Nephron progenitor cell (in vitro differentiated cells): ENCODE results near the gene ADAM12.

Source experiments
- DNase-seq: peaks from one replicate; pipeline ENCODE4 v3.0.0; 2021
- H3K27ac Mint-ChIP-seq: 2 replicates; pipeline ENCODE4 v1.8.0; 2021; ENCODE audit warnings: mild to moderate bottlenecking, moderate library complexity, mixed read lengths
- H3K27me3 Mint-ChIP-seq: 2 replicates; pipeline ENCODE4 v1.8.0; 2021; ENCODE audit warnings: mild to moderate bottlenecking, low read depth, mixed read lengths; ENCODE audit not compliant: poor library complexity
- H3K36me3 Mint-ChIP-seq: 2 replicates; pipeline ENCODE4 v1.8.0; 2021; ENCODE audit warnings: low read depth, mixed read lengths
- H3K4me1 Mint-ChIP-seq: 2 replicates; pipeline ENCODE4 v1.8.0; 2021; ENCODE audit warnings: mixed read lengths
- H3K4me3 Mint-ChIP-seq: 2 replicates; pipeline ENCODE4 v1.8.0; 2021; ENCODE audit warnings: mild to moderate bottlenecking, moderate library complexity, mixed read lengths
- H3K9me3 Mint-ChIP-seq: 2 replicates; pipeline ENCODE4 v1.8.0; 2021; ENCODE audit warnings: mild to moderate bottlenecking, moderate library complexity, mixed read lengths
- TF ChIP-seq, protein P1 (sequence below): fragments of 200-600 bp; sonication (generic); IDR thresholded peaks from 2 replicates; pipeline ENCODE4 v1.5.0; 2021; ENCODE audit warnings: antibody characterized with exemption

Gene ADAM12

GRCh38 chr10:126146771-126147170 lies 241.5 kb downstream of the ADAM12 start:
- no peak for DNase-seq
- TF ChIP-seq, protein P1, sequence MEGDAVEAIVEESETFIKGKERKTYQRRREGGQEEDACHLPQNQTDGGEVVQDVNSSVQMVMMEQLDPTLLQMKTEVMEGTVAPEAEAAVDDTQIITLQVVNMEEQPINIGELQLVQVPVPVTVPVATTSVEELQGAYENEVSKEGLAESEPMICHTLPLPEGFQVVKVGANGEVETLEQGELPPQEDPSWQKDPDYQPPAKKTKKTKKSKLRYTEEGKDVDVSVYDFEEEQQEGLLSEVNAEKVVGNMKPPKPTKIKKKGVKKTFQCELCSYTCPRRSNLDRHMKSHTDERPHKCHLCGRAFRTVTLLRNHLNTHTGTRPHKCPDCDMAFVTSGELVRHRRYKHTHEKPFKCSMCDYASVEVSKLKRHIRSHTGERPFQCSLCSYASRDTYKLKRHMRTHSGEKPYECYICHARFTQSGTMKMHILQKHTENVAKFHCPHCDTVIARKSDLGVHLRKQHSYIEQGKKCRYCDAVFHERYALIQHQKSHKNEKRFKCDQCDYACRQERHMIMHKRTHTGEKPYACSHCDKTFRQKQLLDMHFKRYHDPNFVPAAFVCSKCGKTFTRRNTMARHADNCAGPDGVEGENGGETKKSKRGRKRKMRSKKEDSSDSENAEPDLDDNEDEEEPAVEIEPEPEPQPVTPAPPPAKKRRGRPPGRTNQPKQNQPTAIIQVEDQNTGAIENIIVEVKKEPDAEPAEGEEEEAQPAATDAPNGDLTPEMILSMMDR, result no peak
- no peaks in the 10 kb centered on the region for H3K4me1 Mint-ChIP-seq
- peaks cover 7% of the 10 kb centered on the region for H3K36me3 Mint-ChIP-seq
- H3K4me3 Mint-ChIP-seq, result no peak overlapping the region
- H3K9me3 Mint-ChIP-seq, result peaks cover 25% of the 10 kb centered on the region
- no peak overlapping the region for H3K27ac Mint-ChIP-seq
- no peaks in the 10 kb centered on the region for H3K27me3 Mint-ChIP-seq

DNA sequence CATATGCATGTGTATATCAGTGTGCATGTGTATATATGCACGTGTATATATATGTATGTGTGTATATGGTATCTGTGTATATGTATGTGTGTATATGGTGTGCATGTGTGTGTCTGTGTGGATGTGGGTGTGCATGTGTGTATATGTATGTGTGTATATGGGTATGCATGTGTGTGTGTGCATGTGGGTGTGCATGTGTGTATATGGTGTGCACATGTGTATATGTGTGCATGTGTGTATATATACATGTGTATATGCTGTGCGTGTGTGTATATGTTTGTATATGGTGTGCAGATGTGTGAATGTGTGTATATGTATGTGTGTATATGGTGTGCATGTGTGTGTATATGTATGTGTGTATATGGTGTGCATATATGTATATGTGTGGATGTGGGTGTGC lies 245.2 kb downstream of the ADAM12 start:
- H3K27me3 Mint-ChIP-seq, result no peaks in the 10 kb centered on the region
- H3K4me1 Mint-ChIP-seq, result peaks cover 4% of the 10 kb centered on the region
- no peak overlapping the region for H3K4me3 Mint-ChIP-seq
- TF ChIP-seq, protein P1, result no peak
- H3K36me3 Mint-ChIP-seq, result no peaks in the 10 kb centered on the region
- DNase-seq, result no peak
- no peak overlapping the region for H3K27ac Mint-ChIP-seq
- H3K9me3 Mint-ChIP-seq, result peaks cover 19% of the 10 kb centered on the region

- TF ChIP-seq, protein P1, result no peak
- Mint-ChIP-seq H3K4me1 (peaks cover 7% of the 10 kb centered on the region), H3K9me3 (peaks cover 22% of the 10 kb centered on the region), H3K27ac (no peak overlapping the region), H3K36me3 (no peaks in the 10 kb centered on the region), H3K27me3 (no peaks in the 10 kb centered on the region), H3K4me3 (no peak overlapping the region)
- no peak for DNase-seq
Measured at GRCh38 chr10:126140746-126141273, 247.5 kb downstream of the ADAM12 start.

DNA sequence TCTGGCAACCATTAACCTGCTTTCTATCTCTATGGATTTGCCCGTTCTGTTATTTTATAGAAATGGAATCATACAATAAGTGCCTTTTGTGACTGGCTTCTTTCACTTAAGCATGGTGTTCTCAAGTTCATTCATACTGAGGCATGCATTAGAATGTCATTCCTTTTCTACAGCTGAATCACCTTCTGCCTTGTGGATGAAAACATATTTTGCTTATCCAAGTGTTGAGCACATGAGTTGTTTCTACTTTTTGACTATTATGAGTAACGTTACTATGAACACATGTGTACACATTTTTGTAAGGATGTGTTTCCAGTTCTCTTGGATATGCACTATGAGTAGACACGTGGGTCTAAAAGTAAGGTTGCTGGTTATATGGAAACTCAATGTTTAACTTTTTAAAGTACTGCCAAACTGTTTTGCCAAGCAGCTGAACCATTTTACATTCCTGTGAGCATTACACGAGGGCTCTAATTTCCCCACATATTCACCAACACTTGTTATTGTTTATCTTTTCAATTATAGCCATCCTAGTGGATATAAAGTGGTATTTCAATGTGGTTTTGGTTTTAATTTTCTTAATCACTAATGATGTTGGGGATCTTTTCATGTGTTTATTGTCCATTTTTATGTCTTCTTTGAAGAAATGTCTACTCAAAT lies 250.6 kb downstream of the ADAM12 start:
- Mint-ChIP-seq H3K4me1 (peaks cover 9% of the 10 kb centered on the region), H3K27ac (no peak overlapping the region), H3K4me3 (no peak overlapping the region), H3K36me3 (peaks cover 12% of the 10 kb centered on the region), H3K27me3 (no peaks in the 10 kb centered on the region), H3K9me3 (peaks cover 25% of the 10 kb centered on the region)
- TF ChIP-seq, protein P1, result no peak
- no peak for DNase-seq

DNA sequence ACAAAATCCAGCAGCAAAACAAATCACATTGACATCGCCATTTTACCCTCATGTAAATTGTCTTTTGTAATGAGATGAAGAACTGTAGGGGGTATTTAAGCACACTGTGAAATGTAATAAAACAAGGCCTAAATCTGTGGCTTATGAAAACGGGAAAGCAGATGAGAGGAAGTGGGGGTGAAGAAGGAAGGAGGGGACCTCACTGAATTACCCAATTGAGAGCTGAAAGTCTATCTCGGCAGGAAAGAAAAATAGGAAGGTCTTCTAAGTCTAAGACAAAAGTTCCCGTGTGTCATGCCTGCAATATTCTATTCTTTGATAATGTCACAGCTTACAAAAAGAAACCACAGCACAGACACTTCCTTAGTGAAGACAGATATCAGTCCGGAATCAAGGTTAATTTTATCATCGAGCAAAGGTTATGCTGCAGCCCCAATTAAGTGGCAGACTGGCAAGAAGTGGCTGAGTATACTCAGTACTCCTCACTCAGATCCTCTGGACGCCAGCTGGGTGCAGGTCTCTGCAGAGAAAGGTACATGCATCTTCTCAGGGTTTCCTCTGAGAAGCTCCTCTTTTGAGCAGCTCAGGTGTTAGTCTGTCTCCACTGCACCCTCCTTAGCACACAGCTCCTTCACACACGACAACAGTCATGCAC lies 252.2 kb downstream of the ADAM12 start:
- Mint-ChIP-seq H3K4me3 (no peak overlapping the region), H3K4me1 (peaks cover 16% of the 10 kb centered on the region), H3K36me3 (peaks cover 12% of the 10 kb centered on the region), H3K27ac (no peak overlapping the region), H3K9me3 (peaks cover 20% of the 10 kb centered on the region), H3K27me3 (peaks cover under 1% of the 10 kb centered on the region)
- TF ChIP-seq, protein P1, result no peak
- no peak for DNase-seq
